CD4-positive, alpha-beta T cell treated with Interferon alpha-2 for 1 hour (primary cell): ENCODE measurements around the gene PTGS1.
A peak's percentile ranks its signal among the peaks of the same experiment; 100 is the strongest.

ENCODE experiments used
- DNase-seq, 2 donors: peaks; one replicate each; pipeline ENCODE4 v3.0.0-alpha.2; 2020 to 2022

The PTGS1 gene

GRCh38 chr9:122376796-122377195 lies 6.0 kb downstream of the PTGS1 start:
- no peak for DNase-seq

DNA sequence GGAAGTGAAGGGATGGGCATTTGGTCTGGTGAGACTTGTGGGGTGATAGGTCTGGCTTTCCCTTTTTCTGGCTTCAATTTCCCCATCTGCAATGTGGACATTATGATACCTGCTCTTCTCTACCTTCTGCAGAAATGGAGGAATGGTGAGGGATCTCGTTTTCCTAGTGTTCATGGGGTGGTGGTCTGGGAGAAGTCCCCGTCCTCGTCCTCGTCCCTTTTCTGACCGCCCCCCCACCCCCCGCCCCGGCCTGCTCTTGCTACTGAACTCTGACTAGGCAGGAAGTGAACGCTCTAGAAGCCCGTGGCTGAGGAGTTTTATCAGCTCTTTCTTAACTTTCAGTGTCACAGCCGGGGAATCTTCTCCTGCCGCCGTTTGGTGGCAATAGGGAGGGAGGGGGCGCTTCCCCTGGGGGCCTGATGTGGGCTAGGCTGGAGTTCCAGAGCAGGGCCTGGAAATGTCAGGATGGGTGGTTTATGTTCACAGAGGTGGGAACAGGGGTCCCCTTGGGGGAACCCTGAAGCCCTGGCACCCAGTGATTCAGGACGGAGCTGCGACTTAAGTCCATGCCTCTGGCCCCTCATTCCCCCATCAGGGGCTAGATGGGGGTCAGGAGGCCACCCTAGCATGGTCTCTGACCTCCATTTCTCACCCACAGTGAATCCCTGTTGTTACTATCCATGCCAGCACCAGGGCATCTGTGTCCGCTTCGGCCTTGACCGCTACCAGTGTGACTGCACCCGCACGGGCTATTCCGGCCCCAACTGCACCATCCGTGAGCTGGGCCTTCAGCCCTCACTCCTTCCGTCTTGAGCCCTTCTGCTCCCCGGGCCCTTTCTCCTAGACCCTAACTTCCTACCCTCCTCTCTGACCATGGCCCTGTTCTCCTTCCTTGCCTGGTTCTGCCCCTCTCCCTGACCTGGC lies 6.7 kb downstream of the PTGS1 start:
- DNase-seq: no peak

DNA sequence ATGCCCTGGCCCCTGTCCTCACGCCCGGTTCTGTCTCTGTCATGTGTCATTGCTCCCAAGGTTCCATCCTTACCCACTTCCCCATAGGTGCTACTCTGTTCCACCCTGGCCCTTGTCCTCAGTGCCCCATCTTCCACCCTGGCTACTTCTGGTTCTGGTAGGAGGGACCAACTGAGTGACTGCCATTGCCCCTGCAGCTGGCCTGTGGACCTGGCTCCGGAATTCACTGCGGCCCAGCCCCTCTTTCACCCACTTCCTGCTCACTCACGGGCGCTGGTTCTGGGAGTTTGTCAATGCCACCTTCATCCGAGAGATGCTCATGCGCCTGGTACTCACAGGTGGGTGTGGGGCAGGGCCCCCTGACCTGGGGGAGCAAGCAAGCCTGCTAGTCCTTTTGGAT lies 7.4 kb downstream of the PTGS1 start:
- no peak for DNase-seq

GRCh38 chr9:122379340-122379739 lies 8.5 kb downstream of the PTGS1 start:
- no peak for DNase-seq

DNA sequence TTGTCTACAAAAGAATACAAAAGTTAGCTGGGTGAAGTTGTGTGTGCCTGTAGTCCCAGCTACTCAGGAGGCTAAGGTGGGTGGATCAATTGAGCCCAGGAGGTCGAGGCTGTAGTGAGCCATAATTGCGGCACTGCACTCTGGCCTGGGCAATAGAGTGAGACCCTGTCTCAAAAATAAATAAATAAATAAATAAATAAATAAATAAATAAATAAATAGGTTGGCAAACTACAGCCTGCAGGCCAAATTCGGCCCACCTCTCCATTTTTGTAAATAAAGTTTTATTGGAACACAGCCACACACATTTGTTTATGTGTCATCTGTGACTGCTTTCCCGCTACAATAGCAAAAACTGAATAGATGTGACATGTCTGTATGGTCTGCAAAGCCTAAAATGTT lies 9.5 kb downstream of the PTGS1 start:
- DNase-seq: no peak

DNA sequence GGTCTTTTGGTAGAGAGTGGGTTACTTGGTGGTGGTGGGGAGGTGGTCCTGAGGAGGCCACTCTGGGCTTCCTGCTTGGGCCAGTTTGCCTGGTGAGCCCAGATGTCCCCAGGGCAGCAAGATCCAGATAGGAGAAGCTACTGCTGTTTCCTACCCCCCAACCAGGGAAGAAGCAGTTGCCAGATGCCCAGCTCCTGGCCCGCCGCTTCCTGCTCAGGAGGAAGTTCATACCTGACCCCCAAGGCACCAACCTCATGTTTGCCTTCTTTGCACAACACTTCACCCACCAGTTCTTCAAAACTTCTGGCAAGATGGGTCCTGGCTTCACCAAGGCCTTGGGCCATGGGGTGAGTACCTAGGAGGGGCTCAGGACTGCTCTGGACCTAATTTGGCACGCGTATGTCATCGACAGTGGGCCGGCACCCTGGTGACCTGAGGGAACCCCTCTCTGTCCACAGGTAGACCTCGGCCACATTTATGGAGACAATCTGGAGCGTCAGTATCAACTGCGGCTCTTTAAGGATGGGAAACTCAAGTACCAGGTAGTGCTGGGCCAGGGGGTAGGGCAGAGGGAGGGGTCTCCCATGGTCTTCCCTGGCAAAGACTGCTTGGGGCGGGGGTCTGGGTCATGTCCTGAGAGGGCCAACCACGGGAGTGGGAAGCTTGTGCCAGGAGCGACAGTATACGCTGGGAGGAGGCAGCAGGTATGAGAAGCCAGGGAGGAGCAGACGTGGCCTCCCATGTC lies 10.6 kb downstream of the PTGS1 start:
- no peak for DNase-seq

DNA sequence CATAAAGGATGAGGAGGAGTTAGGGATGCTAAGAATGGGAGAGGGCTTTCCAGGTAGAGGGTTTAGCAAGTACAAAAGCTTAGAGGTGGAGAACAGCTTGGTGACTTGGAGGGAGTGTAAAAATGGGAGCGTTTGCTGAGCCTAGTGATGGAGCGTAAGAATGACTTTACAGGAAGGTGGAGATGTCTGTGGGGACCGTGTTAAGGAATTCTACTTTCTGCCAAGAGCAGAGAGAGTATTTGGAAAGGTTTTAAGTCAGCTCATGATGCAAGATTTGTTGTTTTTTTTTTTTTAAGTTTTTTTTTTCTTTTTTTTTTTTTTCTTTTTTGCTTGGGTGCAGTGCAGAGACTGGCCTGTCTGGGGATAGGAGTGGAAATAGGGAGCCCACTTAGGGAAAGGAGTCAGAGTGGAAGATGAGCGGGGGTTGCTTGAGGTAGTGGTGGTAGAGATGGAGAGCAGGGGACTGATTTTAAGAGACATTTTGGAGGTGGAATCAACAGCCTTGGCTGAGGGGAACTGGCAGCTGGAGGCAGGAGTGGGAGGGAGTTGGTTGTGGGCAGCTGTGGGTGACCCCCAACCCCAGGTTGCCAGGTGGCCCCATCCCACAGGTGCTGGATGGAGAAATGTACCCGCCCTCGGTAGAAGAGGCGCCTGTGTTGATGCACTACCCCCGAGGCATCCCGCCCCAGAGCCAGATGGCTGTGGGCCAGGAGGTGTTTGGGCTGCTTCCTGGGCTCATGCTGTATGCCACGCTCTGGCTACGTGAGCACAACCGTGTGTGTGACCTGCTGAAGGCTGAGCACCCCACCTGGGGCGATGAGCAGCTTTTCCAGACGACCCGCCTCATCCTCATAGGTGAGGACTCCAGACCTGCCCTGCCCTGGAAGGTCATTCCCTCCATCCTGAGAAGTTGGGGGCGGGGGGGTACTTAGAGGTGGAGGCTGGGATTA lies 12.4 kb downstream of the PTGS1 start:
- DNase-seq: no peak

DNA sequence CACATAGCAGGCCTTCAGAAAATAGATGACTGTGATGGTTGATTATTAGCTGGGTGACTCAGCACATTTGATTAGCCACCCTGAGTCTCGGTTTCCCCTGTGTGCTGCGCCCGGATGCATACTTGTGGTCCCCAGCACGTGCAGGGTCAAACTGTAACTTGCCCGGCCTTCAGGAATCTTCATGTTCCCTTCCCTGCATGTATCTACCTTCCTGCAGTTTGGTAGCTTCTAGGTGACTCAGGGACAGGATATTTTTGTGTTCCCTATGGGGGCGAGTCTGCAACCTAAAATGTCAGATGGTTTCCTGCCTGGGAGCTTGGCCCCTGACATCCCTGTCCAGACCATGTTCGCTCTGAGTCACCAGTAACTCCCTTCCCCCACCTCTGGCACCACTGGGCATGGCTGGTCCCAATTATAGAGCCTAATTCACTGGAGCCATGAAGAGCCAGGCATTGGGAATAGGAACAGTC lies 13.2 kb downstream of the PTGS1 start:
- DNase-seq: no peak

DNA sequence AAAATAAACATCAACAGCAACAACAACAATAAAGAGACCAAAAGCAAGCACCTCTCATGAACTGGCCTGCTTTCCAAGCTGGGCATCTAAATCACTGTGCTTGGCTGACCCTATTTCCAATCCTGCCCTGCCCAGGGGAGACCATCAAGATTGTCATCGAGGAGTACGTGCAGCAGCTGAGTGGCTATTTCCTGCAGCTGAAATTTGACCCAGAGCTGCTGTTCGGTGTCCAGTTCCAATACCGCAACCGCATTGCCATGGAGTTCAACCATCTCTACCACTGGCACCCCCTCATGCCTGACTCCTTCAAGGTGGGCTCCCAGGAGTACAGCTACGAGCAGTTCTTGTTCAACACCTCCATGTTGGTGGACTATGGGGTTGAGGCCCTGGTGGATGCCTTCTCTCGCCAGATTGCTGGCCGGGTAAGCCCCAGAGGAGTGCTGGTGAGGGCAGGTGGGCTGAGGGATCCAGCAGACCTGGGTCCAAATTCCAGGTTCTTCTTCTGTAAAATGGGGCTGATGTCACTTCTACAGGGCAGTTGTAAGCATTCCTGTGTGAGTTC lies 15.6 kb downstream of the PTGS1 start:
- DNase-seq: no peak

DNA sequence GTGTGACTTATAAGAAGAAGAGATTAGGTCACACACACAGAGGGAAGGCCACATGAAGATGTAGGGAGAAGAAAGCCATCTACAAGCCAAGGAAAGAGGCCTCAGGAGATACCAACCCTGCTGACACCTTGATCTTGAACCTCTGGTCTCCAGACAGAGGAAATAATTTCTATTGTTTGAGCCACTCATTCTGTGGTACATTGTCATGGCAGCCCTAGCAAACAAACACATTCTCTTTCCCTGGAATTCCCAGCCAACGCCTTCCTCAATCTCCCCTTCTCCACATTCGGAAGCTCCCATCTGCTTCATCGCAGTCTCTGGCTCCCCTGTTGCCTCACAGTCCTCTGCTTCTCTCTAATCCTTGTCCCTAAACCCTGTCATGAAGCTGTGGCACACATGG lies 16.7 kb downstream of the PTGS1 start:
- no peak for DNase-seq

DNA sequence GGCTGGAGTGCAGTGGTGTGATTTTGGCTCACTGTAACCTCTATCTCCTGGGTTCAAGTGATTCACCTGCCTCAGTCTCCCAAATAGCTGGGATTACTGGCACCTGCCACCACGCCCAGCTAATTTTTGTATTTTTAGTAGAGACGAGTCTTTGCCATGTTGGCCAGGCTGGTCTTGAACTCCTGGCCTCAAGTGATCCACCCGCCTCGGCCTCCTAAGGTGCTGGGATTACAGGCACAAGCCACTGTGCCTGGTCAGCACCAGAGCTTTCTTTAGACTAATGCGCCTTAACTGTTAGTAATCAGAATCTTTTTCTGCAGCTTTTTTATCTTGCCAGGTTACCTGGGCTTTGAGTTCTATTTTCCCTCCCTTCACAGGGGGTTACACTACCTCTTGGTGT lies 18.4 kb downstream of the PTGS1 start:
- no peak for DNase-seq

GRCh38 chr9:122389799-122390481 lies 19.1 kb downstream of the PTGS1 start:
- DNase-seq: peak in 1 of 2 donors; percentile 35

GRCh38 chr9:122392284-122392683 lies 21.5 kb downstream of the PTGS1 start:
- no peak for DNase-seq

DNA sequence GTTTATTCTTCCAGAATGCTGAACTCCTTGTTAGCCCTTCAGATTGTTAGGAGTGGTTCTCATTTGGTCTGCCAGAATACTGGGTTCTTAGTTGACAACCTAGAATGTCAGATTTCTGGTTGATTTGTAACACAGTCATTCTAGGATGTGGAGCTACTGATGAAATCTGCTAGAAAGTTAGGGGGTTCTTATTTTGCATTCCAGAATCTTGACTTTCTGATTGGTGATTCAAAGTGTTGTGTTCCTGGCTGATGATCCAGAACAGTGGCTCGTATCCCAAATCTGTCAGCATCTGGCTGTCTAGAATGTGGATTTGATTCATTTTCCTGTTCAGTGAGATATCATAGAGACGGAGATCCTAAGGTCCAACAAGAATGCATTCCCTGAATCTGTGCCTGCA lies 21.9 kb downstream of the PTGS1 start:
- DNase-seq: no peak

GRCh38 chr9:122393284-122393983 lies 22.6 kb downstream of the PTGS1 start:
- no peak for DNase-seq

- DNase-seq: no peak
These were observed 23.7 kb downstream of the PTGS1 start for GRCh38 chr9:122394265-122395125.

DNA sequence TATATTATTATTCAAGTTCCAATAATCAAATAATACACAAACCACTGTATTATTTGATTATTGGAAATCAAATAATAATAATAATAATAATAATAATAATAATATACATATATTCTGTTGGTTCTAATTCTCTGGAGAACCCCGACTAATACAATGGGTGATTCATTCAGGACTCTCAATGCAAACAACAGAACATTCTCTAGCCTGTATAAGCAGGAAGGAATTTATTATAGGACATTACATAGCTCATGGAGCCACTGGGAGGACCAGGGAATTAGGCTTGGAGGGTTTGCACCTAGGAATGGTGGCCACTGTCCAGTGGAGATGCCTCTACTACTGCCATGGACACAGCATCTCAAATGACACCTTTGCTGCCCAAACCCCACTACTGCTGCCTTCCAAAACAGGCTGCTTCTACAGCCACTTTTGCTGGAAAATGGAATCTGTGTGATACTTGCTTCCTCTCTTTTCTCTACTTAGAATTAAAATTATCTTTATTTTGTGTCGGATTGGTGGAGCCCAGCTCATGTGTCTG lies 25.9 kb downstream of the PTGS1 start:
- DNase-seq: no peak

GRCh38 chr9:122397749-122398148 lies 26.9 kb downstream of the PTGS1 start:
- no peak for DNase-seq

GRCh38 chr9:122398371-122398924 lies 27.6 kb downstream of the PTGS1 start:
- no peak for DNase-seq

GRCh38 chr9:122401896-122402295 lies 31.1 kb downstream of the PTGS1 start:
- DNase-seq: no peak
